GM19467 (cell line): ENCODE results near the gene MGAT4C.

Source experiments
- ATAC-seq: cut with Tn5 transposase; IDR thresholded peaks from one replicate; pipeline ENCODE4 v1.9.1; 2021; ENCODE audit warnings: mild to moderate bottlenecking, moderate library complexity; ENCODE audit not compliant: unreplicated experiment

MGAT4C gene

DNA sequence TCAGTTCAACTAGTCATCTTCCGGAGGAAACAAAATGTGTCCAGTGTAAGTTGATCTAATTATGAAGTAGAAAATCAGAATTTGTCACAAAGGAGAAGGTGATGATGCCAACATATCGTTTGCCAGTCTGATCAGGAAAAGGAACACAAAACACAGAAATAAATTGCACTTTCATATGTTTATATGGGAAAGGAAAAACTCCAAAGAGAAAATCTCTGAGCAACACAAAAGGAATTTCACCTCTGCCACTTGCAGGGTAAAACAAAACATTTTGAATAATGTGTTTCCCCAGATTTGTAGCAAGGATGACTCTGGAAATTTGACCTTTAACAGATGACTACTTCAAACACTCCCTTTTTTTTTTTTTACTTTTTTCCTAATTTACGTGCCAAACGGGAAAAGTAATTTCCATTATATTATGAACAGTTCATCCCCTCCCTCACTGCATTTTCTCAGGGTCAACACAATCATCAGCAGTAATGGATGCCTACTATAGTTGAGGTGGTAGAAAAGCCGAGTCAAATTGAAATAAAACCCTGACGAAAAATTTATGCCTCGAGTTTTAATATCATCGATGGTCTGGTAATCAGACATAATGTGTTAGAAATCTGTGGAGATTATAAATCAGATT, 25.6 kb downstream of the MGAT4C start:
- ATAC-seq, result no peak

- no peak for ATAC-seq
These were observed 26.4 kb downstream of the MGAT4C start for GRCh38 chr12:86229772-86230171.

- ATAC-seq, result no peak
These were observed 27.5 kb downstream of the MGAT4C start for GRCh38 chr12:86228656-86229055.

- no peak for ATAC-seq
These were observed 29.7 kb downstream of the MGAT4C start for GRCh38 chr12:86226481-86226880.

GRCh38 chr12:86216591-86216990, 39.6 kb downstream of the MGAT4C start:
- ATAC-seq, result no peak

GRCh38 chr12:86213012-86213411, 43.2 kb downstream of the MGAT4C start:
- no peak for ATAC-seq

DNA sequence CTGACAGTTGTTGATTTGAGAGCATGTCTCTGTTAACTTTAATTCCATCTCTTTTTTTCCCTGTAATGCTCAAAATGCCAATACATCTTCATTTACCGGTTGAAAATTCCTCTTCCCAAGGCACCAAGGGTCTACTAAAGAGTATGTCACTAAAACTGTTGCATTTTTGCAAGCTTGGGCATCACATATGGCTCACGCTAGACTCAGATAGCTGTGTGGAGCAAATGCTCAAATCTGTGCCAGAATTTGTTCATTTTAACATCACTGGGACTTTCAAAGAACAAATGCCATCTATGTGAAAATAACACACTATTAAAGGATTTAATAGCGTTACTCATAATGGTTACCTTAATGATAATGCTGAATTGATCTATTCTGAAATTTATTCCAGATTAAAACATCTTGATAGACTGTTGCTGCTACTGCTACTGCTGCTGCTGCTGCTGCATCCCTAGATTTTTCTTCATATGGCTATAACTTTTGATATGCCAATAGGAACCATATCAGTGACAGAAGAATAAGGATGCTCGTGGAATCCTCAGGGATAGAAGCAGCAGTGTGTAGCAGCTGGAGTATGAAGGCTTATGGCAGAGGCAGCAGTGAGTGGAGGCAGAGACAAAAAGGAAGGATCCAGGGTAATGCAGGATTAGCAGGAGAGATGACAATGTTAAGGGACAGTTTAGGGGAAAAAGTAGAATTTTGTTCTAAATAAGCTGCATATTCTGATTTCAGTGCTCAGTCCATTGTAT, 57.3 kb downstream of the MGAT4C start:
- ATAC-seq, result no peak

DNA sequence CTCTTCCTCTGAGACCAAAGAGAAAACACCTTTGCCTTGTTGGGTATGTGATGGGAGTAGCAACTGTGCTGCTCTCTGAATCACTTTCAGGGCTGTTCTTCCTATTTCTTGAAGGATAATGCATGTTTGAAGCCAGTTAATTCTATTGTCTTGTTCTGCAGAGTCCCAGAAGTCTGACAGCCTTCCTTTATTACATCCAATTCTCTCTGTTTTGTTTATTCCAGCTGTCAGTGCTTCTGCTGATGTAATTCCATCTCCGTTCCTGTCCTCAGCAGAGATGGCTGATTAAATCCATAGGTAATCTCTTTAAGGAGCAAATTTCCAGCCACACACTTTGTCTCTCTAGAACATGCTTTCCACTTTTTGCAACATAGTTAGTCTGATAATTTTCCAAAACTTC, 59.7 kb downstream of the MGAT4C start:
- no peak for ATAC-seq

DNA sequence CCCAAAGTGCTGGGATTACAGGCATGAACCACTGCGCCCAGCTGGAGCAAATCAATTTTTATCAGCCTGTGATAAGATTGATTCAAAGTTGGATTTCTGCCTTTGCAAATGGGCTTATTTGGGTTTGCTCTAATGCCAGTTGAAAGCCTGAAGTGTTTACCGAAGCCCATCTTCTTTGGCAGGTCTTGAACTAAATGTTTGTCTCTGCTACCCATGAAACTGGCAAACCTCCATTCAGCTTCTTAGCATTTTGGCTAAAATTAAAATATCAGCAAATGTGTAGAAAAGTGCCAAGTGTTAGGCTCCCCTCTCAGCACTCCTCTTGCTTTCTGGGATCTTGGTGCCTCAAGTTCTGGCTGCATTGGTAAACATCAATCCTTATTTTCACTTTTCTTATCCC, 61.5 kb downstream of the MGAT4C start:
- no peak for ATAC-seq

DNA sequence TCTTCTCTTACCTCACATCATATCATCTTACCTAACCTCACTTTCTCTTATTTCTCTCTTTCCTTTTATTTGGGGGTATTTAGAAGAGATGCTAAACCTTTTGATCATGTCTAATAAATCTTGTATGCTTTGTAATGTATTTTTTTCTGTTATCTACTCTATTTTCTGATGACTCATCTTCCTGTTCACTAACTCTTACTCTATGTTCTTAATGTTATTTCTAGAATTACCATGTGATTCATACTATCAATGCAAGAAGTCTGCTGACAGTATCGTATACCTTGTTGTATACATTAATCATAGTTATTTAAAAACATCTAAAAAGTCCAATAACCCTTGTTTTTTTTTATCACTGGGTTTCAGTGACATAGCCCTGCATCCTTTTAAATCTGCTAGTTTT, 62.3 kb downstream of the MGAT4C start:
- ATAC-seq, result no peak

DNA sequence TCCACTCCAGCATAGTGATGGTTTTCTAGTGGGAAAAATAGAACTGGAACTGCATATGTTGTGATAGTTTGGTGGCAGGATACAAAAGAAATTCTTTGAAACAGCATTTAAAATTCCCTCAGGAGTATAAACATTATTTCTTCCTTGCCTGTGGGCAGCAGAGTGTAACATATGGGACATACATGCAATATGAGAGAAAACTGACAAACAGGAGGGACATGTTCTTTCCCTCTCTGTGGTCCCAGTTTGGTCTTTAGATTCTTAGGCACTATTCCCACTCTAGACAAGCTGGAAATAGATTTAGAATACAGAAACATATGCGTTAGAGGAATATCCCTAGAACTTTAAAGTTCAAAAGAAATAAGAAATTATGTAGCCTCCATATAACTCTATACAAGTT, 68.0 kb downstream of the MGAT4C start:
- ATAC-seq, result no peak

GRCh38 chr12:86186449-86186848, 69.7 kb downstream of the MGAT4C start:
- ATAC-seq, result no peak

- no peak for ATAC-seq
These were observed 76.3 kb downstream of the MGAT4C start for GRCh38 chr12:86179855-86180254.

DNA sequence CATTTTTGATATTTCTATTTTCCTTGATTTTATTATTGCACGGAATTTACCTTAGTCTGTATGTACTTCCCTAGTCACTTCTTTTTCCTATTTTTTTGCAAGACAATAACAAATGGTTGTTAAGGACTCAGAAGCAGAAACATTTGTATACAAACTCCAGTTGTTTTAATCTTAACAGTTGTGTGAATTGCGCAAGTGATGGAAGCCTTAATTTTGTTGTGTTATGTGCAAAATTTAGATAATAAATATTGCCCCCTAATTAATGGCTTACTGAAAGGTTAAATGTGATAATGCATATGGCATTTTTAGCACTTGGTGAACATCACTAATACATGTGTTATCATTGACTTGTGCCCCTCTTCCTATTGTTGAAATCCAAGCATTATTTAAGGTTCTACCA, 82.0 kb downstream of the MGAT4C start:
- no peak for ATAC-seq

DNA sequence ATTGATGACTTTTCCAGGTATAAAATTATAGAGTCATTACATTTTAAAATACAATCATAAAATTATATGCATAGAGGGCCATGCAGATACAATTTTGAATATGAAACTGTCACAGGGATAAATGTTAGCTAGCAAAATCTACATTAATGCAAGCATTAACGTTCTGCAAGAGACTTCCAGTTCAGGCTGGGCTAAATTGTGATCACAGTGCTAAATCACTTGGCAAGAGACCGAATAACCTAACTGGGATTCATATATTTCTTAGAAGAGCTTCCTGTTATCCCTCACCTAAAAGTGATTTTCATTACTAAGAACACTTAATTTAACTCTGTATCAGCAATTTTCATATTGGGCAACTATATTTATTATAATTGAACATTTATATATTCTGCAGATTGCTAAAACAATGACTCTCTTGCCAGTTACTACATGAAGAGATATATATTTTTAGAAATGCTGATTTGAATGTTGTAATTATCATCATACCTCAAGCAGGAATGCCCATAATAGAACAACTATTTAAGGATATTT, 83.2 kb downstream of the MGAT4C start:
- no peak for ATAC-seq

- no peak for ATAC-seq
These were observed 86.1 kb downstream of the MGAT4C start for GRCh38 chr12:86170051-86170450.

GRCh38 chr12:86158956-86159355, 97.2 kb downstream of the MGAT4C start:
- no peak for ATAC-seq

DNA sequence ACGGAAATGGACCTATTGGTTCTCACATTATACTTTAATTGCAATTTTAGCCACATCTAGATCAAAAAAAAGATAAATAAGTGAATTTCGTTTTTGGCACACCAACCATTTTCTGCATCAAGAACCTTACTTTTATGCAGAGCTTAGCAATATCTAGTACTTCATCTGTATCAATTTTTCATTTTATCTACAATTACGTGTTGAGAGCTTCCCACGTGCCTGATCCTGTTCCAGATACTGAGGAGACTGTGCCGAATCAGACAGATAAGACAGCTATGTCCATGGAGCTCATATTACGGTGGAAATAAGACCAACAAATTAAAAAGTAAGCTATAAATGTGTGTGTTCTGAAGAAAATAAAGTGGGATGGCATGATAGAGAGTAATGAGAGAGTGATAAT, 101.6 kb downstream of the MGAT4C start:
- no peak for ATAC-seq

- ATAC-seq, result no peak
These were observed 107.6 kb downstream of the MGAT4C start for GRCh38 chr12:86148612-86149011.

DNA sequence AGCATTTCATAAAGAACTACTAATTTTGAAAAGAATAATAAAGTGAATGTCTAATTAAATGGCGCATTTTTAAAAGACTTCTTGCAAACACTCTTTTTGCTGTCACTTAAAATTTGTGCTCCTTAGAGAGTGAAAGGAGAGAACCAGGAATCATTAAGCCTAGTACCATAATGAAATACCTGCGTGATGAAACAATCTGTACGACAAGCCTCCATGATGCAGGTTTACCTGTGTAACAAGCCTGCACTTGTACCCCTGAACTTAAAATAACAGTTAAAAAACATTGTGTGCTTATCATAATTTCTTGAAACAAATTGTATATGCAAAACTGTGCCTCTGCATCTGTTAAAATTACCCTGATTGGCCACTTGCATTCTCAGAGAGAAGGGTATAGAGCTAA, 108.1 kb downstream of the MGAT4C start:
- no peak for ATAC-seq

DNA sequence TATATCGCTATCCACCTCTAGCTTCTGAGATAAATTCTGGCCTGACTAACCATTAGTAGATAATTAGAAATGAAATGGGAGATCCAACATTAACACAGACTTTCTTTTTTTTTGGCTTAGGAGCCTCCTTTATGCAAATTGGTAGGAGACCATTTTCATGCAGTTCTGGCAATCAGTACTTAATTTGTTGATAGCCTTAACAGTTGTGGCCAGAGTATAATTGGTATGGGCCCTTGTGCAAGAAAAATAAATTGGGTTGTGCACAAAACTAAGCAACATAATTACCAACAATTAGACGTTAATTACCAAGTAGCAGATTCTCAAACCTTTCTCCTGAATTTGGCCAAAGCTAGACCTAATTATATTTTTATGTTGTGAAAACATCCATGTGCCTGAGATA, 111.0 kb downstream of the MGAT4C start:
- ATAC-seq, result no peak

DNA sequence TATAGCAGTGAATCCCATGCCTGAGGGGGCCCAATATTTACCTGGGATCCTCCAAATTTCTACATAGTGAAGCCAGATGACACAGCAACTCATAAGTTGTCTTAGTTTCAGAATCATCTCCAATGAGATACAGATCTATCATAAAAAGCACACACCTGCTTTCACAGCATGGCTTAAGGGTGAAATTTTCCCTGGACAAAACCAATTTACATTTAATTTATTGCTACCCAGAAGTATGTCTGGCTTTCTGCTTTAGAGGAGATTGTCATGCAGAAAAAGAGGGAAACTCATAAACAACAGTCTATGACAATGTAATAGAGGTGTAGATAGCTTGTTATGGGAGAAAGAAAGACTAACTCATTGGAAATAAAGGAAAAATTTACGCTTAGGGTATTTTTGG, 113.0 kb downstream of the MGAT4C start:
- ATAC-seq, result no peak

DNA sequence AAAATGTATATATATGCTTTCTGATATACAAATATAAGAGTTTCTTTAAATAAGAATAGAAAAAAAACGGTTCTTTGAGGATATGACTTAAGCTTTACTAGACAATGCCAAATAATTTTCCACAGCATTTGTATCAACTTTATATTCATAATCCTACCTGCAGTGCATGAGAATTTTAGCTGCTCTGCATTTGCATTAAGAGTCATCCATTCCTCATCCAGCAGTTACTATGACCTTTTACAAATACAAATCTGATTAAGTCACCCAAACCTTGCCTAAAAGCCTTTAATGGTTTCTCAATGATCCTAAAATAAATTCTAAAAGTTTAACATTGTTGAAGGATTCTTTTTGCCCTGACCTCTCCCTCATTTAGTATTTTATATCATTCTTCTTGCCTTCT, 116.5 kb downstream of the MGAT4C start:
- no peak for ATAC-seq
